HepG2 (cell line): ENCODE data around the gene TUT7. TPM values are rescaled to one million over a fixed set of nuclear protein-coding genes. Genes with fewer than 3 reads are reported as not detected.

Source experiments
- ATAC-seq: fragments of 200-7000 bp; cut with Tn5 transposase; 3 replicates; pipeline ENCODE4 v1.9.1; 2020; ENCODE audit warnings: mild to moderate bottlenecking, moderate library complexity
- BruUV-seq: library from RNA; stranded (reverse); fragments of 400-500 nt; replicated peaks from 2 replicates; lab custom pipeline; 2021; lab: Mats Ljungman, UMichigan
- CTCF ChIA-PET: fragments of 300-600 bp; formaldehyde crosslinking; extraction: SDS; loops from one replicate; lab custom pipeline; 2021; ENCODE audit warnings: low total read pairs, inconsistent platforms, low intra/inter-chr PET ratio; lab: Yijun Ruan, JAX
- POLR2A ChIA-PET: fragments of 350-600 bp; sonication (Branson Sonifier 250); formaldehyde crosslinking; loops from one replicate; lab custom pipeline; 2020; ENCODE audit warnings: antibody characterized with exemption, inconsistent platforms; lab: Yijun Ruan, JAX
- DNase-seq: peaks from one replicate; pipeline ENCODE4 v3.0.0-alpha.2; 2015; ENCODE audit warnings: low spot score
- FAIRE-seq: peaks from 3 replicates; lab custom pipeline; 2011; peaks lifted over from hg19 to GRCh38; lab: Jason Lieb, UNC
- H2AFZ ChIP-seq: one replicate; pipeline ENCODE4 v1.6.1; 2011; ENCODE audit warnings: low read length, inconsistent platforms
- H3K27ac ChIP-seq: fragments of 300-600 bp; 3 replicates; pipeline ENCODE4 v1.8.0; 2011; ENCODE audit warnings: mixed run types, mild to moderate bottlenecking, mixed read lengths, low read length, inconsistent platforms; ENCODE audit not compliant: insufficient read depth; ENCODE audit errors: extremely low read length
- H3K27me3 ChIP-seq, 2 experiments: fragments of 200-600 bp in 1 of 2; 2 replicates in 1 of 2; 3 replicates in 1 of 2; pipeline versions ENCODE4 v1.6.0 to v1.8.0; 2011; ENCODE audit warnings: low read length in 2 of 2, mild to moderate bottlenecking in 2 of 2, moderate library complexity in 2 of 2, inconsistent platforms in 1 of 2; ENCODE audit not compliant: insufficient read depth in 2 of 2, control insufficient read depth in 1 of 2
- H3K36me3 ChIP-seq, 2 experiments: fragments of 200-600 bp in 1 of 2; replicated peaks in 1 of 2; 2 replicates in 1 of 2; 3 replicates in 1 of 2; pipeline versions ENCODE4 v1.5.1 to v1.8.0; 2011; ENCODE audit warnings: low read length in 2 of 2, inconsistent platforms in 1 of 2; ENCODE audit not compliant: insufficient read depth in 2 of 2, control insufficient read depth in 1 of 2
- H3K4me1 ChIP-seq: 2 replicates; pipeline ENCODE4 v1.5.1; 2012; ENCODE audit warnings: low read length, inconsistent platforms; ENCODE audit not compliant: insufficient read depth
- H3K4me2 ChIP-seq: 2 replicates; pipeline ENCODE4 v1.6.0; 2011; ENCODE audit warnings: low read depth, low read length, inconsistent platforms
- H3K4me3 ChIP-seq, 3 experiments: fragments of 200-600 bp in 1 of 3; sonication (generic), shearing (Covaris generic) in 1 of 3; replicated peaks in 1 of 3; 2 replicates each; pipeline ENCODE4 v1.5.1; 2011 to 2016; ENCODE audit warnings: low read length in 3 of 3, inconsistent platforms in 2 of 3, low read depth in 2 of 3, mild to moderate bottlenecking in 2 of 3, control low read depth in 1 of 3, mixed read lengths in 1 of 3; ENCODE audit not compliant: insufficient read depth in 1 of 3
- H3K79me2 ChIP-seq: one replicate; pipeline ENCODE4 v1.6.1; 2011; ENCODE audit warnings: low read length, inconsistent platforms; ENCODE audit not compliant: insufficient read depth
- H3K9ac ChIP-seq: 2 replicates; pipeline ENCODE4 v1.6.0; 2011; ENCODE audit warnings: mild to moderate bottlenecking, low read depth, low read length, inconsistent platforms; ENCODE audit not compliant: insufficient read depth
- H3K9me3 ChIP-seq: 2 replicates; pipeline ENCODE4 v1.5.1; 2012; ENCODE audit warnings: mild to moderate bottlenecking, low read length
- H4K20me1 ChIP-seq: 2 replicates; pipeline ENCODE4 v1.6.0; 2011; ENCODE audit warnings: inconsistent platforms, mild to moderate bottlenecking, low read length, moderate library complexity; ENCODE audit not compliant: insufficient read depth
- GABPA ChIP-seq, 2 experiments: IDR thresholded peaks; 2 replicates each; pipeline ENCODE4 v1.6.1; 2011 to 2016; ENCODE audit warnings: low read depth in 2 of 2, low read length in 1 of 2, missing biosample characterization in 1 of 2, missing genetic modification characterization in 1 of 2
- GATAD2A ChIP-seq: IDR thresholded peaks from 2 replicates; pipeline ENCODE4 v1.6.1; 2016
- HDAC1 ChIP-seq: sonication (generic); formaldehyde crosslinking; IDR thresholded peaks from 2 replicates; pipeline ENCODE4 v1.5.1; 2020; ENCODE audit warnings: mild to moderate bottlenecking, missing genetic modification reagents
- ISL2 ChIP-seq: sonication (generic); formaldehyde crosslinking; IDR thresholded peaks from 2 replicates; pipeline ENCODE4 v1.5.0; 2020; ENCODE audit warnings: missing genetic modification reagents
- JUND ChIP-seq: sonication (generic); formaldehyde crosslinking; IDR thresholded peaks from 2 replicates; pipeline ENCODE4 v1.8.0; 2022; ENCODE audit warnings: mild to moderate bottlenecking, missing genetic modification reagents
- KLF11 ChIP-seq: IDR thresholded peaks from 2 replicates; pipeline ENCODE4 v1.6.1; 2016; ENCODE audit warnings: missing compliant biosample characterization
- MEF2D ChIP-seq: sonication (generic); formaldehyde crosslinking; IDR thresholded peaks from 2 replicates; pipeline ENCODE4 v1.5.1; 2020; ENCODE audit warnings: mild to moderate bottlenecking, missing genetic modification reagents
- MNT ChIP-seq: fragments of 450-650 bp; IDR thresholded peaks from 2 replicates; pipeline ENCODE4 v1.6.1; 2016
- MTERF4 ChIP-seq: sonication (generic); formaldehyde crosslinking; IDR thresholded peaks from 2 replicates; pipeline ENCODE4 v1.8.0; 2023; ENCODE audit warnings: mild to moderate bottlenecking, missing genetic modification reagents
- NR1H2 ChIP-seq: sonication (generic); formaldehyde crosslinking; IDR thresholded peaks from 2 replicates; pipeline ENCODE4 v1.8.1; 2022; ENCODE audit warnings: low read depth, missing genetic modification reagents, borderline replicate concordance
- PBX2 ChIP-seq: IDR thresholded peaks from 2 replicates; pipeline ENCODE4 v1.6.1; 2016; ENCODE audit warnings: control low read depth
- PITX1 ChIP-seq: sonication (generic); formaldehyde crosslinking; IDR thresholded peaks from 2 replicates; pipeline ENCODE4 v1.5.1; 2020; ENCODE audit warnings: mild to moderate bottlenecking, missing genetic modification reagents
- REPIN1 ChIP-seq: sonication (generic); formaldehyde crosslinking; IDR thresholded peaks from 2 replicates; pipeline ENCODE4 v1.8.0; 2022; ENCODE audit warnings: missing genetic modification reagents, low read depth, mild to moderate bottlenecking, borderline replicate concordance
- RFXAP ChIP-seq: sonication (generic); formaldehyde crosslinking; IDR thresholded peaks from 2 replicates; pipeline ENCODE4 v1.4.0; 2020; ENCODE audit warnings: missing genetic modification reagents, borderline replicate concordance
- ZNF143 ChIP-seq: sonication (generic); formaldehyde crosslinking; IDR thresholded peaks from 2 replicates; pipeline ENCODE4 v1.4.0; 2020; ENCODE audit warnings: missing genetic modification reagents
- ZNF180 ChIP-seq: sonication (generic); formaldehyde crosslinking; IDR thresholded peaks from 2 replicates; pipeline ENCODE4 v1.4.0; 2020; ENCODE audit warnings: low read depth, missing genetic modification reagents, borderline replicate concordance
- ZNF512B ChIP-seq: sonication (generic); formaldehyde crosslinking; IDR thresholded peaks from 2 replicates; pipeline ENCODE4 v1.5.1; 2020; ENCODE audit warnings: missing genetic modification reagents, mild to moderate bottlenecking, borderline replicate concordance
- ZNF572 ChIP-seq: sonication (generic); formaldehyde crosslinking; IDR thresholded peaks from 2 replicates; pipeline ENCODE4 v1.5.1; 2020; ENCODE audit warnings: mild to moderate bottlenecking, missing genetic modification reagents
- ZSCAN21 ChIP-seq: sonication (generic); formaldehyde crosslinking; IDR thresholded peaks from 2 replicates; pipeline ENCODE4 v1.8.0; 2022; ENCODE audit warnings: mild to moderate bottlenecking, missing genetic modification reagents, moderate library complexity, borderline replicate concordance
- WGBS: methylation state at CpG from one replicate; pipeline ENCODE4 v1.1.6; 2017; ENCODE audit warnings: low lambda C conversion rate; 5-methylcytosine and 5-hydroxymethylcytosine counted together
- in situ Hi-C: cut with HindIII; loops from 2 replicates; pipeline ENCODE4 v1.10.0; 2017; ENCODE audit warnings: low pct_unique_long_range_greater_than_20kb; ENCODE audit not compliant: extremely low pct_ligation_motif_present
- intact Hi-C: fragments of 100-400 bp; cut with micrococcal nuclease; formaldehyde crosslinking; loops from one replicate; pipeline ENCODE4 v1.10.0; 2022; ENCODE audit not compliant: unreplicated experiment
- polyA plus RNA-seq, 8 experiments: library from polyadenylated mRNA; depleted of rRNA in 3 of 8; stranded (reverse) in 7 of 8; unstranded in 1 of 8; fragments of >200 nt; fragmentation: Illumina TruSeq in 4 of 8; extraction: Trizol in 4 of 8; gene quantifications; 2 replicates each; pipeline versions ENCODE4 v1.2.1 to v1.2.3, GENCODE V29; 2011 to 2016; ENCODE audit warnings: low read depth in 4 of 8, missing spikeins in 1 of 8, mixed read lengths in 1 of 8; ENCODE audit not compliant: insufficient read depth in 1 of 8
- total RNA-seq, 5 experiments: library from RNA; depleted of rRNA; stranded (reverse); fragments of >200 nt; fragmentation: Illumina TruSeq; extraction: Trizol; gene quantifications; 2 replicates each; pipeline ENCODE4 v1.2.3, GENCODE V29; 2016; ENCODE audit warnings: low read depth in 1 of 5

The TUT7 gene
- total and polyA plus RNA-seq, 2 of the 13 experiments (the other 11 are each of a cell fraction or from before 2014, with no cell fraction given) = 12.0 to 19.4 TPM

GRCh38 chr9:86324901-86325300 is 29.3 kb downstream of the TUT7 start:
- TF ChIP-seq NR1H2 (CRISPR knock-in tag) (no peak), HDAC1 (CRISPR knock-in tag) (no peak), RFXAP (CRISPR knock-in tag) (no peak), KLF11 (CRISPR knock-in tag) (no peak), ISL2 (CRISPR knock-in tag) (no peak), MNT (no peak), PBX2 (CRISPR knock-in tag) (no peak), ZNF180 (no peak), MEF2D (CRISPR knock-in tag) (no peak), PITX1 (CRISPR knock-in tag) (no peak), ZSCAN21 (no peak), ZNF572 (no peak), GATAD2A (no peak), MTERF4 (CRISPR knock-in tag) (no peak), ZNF512B (CRISPR knock-in tag) (no peak), REPIN1 (no peak), JUND (no peak), GABPA (IDR thresholded peaks at IDR 0.05; ENCODE audit: low read depth, low read length) (no peak), GABPA (CRISPR knock-in tag; IDR thresholded peaks at IDR 0.05; ENCODE audit: low read depth) (no peak), ZNF143 (CRISPR knock-in tag) (no peak)
- TF ChIP-seq, all 625 proteins: peak for 0
- Histone ChIP-seq H3K9ac (no peak overlapping the region), H2AFZ (no peak overlapping the region), H3K4me2 (no peak overlapping the region), H3K9me3 (no peaks in the 10 kb centered on the region), H3K36me3 (peaks cover 22 to 80% of the 10 kb centered on the region in 2 experiments), H3K27me3 (no peaks in the 10 kb centered on the region), H3K4me1 (no peaks in the 10 kb centered on the region), H3K79me2 (no peaks in the 10 kb centered on the region), H3K4me3 (no peak overlapping the region), H3K27ac (no peak overlapping the region), H4K20me1 (no peaks in the 10 kb centered on the region)
- ATAC-seq = no peak
- no peak for DNase-seq
- in situ Hi-C loops = no loop called here
- intact Hi-C loops = no loop called here
- FAIRE-seq = no peak
- BruUV-seq = no TSS peak
- ChIA-PET POLR2A (no interaction called here), CTCF (no interaction called here)
- WGBS = 97% methylated on average over 1 of the region's 1 CpG
